Skin epidermis (tissue), 12 donors: ENCODE results near the gene ESPL1.
A peak's percentile ranks its signal among the peaks of the same experiment; 100 is the strongest.
"Not testable (repeated sequence)": the region's sequence is repeated elsewhere in the genome, so short reads cannot be mapped to it uniquely, and the experiment has no call there.

Experiments used
- H3K27ac ChIP-seq, 21 experiments: fragments of 200-600 bp; sonication (generic) in 11 of 21; one replicate each; pipeline ENCODE4 v1.5.0; 2020; ENCODE audit warnings: mild to moderate bottlenecking in 3 of 21, inconsistent platforms in 2 of 21, moderate library complexity in 2 of 21
- H3K4me3 ChIP-seq, 7 experiments: fragments of 200-600 bp; sonication (generic) in 2 of 7; one replicate each; pipeline ENCODE4 v1.5.0; 2020; ENCODE audit warnings: inconsistent platforms in 2 of 7, mild to moderate bottlenecking in 2 of 7, moderate library complexity in 1 of 7

Gene ESPL1

DNA sequence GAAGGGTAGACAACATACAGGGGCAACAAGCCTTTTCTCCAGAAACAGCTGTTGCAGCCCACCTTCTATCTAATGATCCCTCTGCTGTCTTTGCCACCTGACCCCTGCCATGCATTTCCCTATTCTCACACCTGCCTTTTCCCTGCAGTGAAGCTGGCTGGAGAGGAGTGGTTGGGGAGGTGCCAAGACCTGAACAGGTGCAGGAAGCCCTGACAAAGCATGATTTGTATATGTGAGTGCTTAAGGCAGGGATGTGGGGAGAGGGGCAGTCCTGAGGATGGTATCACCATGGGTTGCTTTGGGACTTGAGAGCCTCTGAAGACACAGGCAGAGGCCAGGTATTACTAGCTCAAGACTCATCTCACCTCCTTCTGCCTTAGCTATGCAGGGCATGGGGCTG is 24.3 kb downstream of the ESPL1 start:
- no peak overlapping the region for H3K4me3 ChIP-seq
- no peak overlapping the region for H3K27ac ChIP-seq

DNA sequence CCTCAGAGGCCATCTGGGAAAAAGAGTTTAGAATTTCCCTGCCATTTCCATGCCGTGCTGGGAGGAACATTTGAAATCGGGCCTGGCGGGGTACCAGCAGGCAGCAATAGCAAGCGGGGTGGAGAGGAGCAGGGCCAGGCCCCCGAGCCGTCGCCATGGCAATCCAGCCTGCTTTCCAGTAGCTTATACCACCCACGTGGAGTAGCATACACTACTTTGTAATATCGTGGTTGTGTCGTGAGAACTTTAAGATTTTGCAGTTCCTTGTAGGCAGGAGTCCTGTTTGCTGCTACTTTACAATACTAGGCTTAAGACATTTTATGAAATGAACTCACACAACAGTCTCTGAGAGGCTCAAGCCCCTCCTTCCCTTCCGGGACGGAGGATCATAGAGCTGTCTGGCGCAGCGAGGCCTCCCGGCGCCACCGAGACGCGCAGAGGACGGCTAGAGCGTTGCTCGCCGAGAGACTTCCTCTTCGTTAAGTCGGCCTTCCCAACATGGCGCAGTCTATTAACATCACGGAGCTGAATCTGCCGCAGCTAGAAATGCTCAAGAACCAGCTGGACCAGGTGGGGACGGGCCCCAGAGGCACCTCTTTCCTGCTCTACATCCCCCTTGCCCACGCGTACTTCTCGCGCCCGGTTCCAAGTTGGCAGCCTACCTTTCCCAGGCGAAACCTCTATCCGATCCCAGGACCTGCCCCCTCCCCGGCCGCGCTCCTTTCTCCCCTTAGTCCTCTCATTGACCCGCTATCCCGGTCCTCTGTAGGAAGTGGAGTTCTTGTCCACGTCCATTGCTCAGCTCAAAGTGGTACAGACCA is 27.2 kb downstream of the ESPL1 start, which contains the start of gene PFDN5:
PFDN5 (plus strand) TSS at position 473 of the 821 bp plus-strand sequence; CDS start at position 499, 26 bp downstream.
- H3K27ac ChIP-seq: peak within 1 kb of the TSS in 20 of 21 experiments; percentile 76 to 97 (median 91)
- H3K4me3 ChIP-seq: peak within 1 kb of the TSS; percentile 61 to 94 (median 84)

DNA sequence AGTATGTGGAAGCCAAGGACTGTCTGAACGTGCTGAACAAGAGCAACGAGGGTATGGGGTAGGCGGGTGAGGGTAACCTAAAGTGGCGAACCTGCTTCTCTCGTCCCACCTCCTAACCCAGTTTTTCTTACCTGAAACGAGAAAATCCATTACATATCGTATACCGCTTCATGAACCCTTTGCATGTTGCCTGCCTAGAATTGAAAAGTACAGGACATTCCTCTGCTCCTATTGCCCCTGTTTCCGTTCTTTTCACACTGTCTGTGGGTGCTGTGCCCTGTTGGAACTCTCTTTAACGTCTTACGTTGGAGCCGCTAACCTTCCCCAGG is 27.8 kb downstream of the ESPL1 start:
- Histone ChIP-seq H3K27ac (peak overlapping the region in 20 of 21 experiments; percentile 76 to 97 (median 91)), H3K4me3 (peak overlapping the region; percentile 61 to 94 (median 84))

DNA sequence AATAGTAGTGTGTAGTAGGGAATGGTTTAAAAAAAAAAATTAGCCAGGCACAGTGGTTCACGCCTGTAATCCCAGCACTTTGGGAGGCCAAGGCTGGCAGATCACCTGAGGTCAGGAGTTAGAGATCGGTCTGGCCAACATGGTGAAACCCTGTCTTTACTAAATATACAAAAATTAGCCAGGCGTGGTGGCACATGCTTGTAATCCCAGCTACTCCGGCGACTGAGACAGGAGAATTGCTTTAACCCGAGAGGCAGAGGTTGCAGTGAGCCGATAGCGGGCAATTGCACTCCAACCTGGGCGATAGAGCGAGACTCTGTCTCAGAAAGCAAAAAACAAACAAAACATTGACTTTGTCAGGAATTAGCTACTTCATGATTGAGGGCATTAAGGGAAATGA is 29.0 kb downstream of the ESPL1 start:
- H3K27ac ChIP-seq: peak overlapping the region in 6 of 21 experiments; percentile 0 to 97 (median 37)
- not testable (repeated sequence) for H3K4me3 ChIP-seq

- H3K27ac ChIP-seq: peak overlapping the region in 16 of 21 experiments; percentile 12 to 90 (median 74)
- no peak overlapping the region for H3K4me3 ChIP-seq
Observed at GRCh38 chr12:53298164-53298563, 30.1 kb downstream of the ESPL1 start.

GRCh38 chr12:53299101-53299453 is 31.0 kb downstream of the ESPL1 start:
- Histone ChIP-seq H3K4me3 (peak overlapping the region in 6 of 7 experiments; percentile 71 to 89 (median 80)), H3K27ac (peak overlapping the region in 20 of 21 experiments; percentile 29 to 90 (median 79))

- H3K4me3 ChIP-seq: peak within 1 kb of the TSS; percentile 71 to 89 (median 76)
- H3K27ac ChIP-seq: peak within 1 kb of the TSS; percentile 29 to 90 (median 79)
Observed at GRCh38 chr12:53299454-53300180, 31.5 kb downstream of the ESPL1 start, which contains the start of gene MYG1. TSS of gene MYG1 (plus strand) at chr12:53299695. CDS start at chr12:53299738, 43 bp downstream.

- H3K27ac ChIP-seq: peak overlapping the region; percentile 29 to 90 (median 79)
Observed at GRCh38 chr12:53300187-53300586, 32.1 kb downstream of the ESPL1 start.

GRCh38 chr12:53302903-53303302 is 34.8 kb downstream of the ESPL1 start:
- no peak overlapping the region for H3K27ac ChIP-seq
- H3K4me3 ChIP-seq: no peak overlapping the region

More at GRCh38 chr12:53300187-53300586, 32.1 kb downstream of the ESPL1 start:
- peak overlapping the region; percentile 71 to 89 (median 76) for H3K4me3 ChIP-seq

GRCh38 chr12:53306826-53307225 is 38.7 kb downstream of the ESPL1 start:
- Histone ChIP-seq H3K27ac (no peak overlapping the region), H3K4me3 (no peak overlapping the region)

DNA sequence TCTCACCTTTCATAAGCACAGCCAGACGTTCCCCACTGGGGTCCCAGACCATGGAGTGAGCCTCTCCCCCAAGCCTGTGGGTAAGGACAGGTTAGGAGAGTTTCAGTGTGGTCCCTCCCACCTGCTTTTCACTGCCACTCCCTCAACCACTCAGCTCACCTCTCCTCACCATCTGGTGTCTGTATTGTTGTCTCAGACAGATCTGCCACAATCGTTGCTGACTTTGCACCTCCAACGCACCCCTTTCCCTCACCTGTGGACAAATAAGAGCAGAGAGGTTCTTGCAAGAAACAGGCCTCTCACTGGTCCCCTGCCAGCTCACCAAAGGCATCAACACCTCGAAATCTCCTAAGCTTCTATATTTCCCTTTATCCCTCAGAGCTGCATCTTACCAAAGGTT is 40.2 kb downstream of the ESPL1 start:
- no peak overlapping the region for H3K4me3 ChIP-seq
- no peak overlapping the region for H3K27ac ChIP-seq

DNA sequence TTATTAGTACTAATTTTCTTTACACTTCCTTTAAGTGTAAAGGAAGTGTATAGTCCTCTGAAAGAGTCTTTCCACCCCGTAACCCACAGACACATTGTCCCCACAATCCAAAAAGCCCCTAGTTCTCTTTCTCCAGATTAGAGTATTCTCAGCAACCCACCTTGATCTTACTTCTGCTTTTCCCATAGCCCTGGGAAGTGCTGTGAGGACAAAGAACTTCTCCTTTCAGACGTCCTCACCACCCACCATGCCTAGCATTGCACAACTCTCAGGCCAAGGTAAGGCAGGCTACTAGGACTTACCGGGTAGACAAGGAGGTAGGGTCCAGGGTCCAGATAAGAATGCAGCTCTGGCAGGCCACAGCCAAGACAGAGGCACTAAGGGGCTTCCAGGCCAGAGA is 45.9 kb downstream of the ESPL1 start:
- Histone ChIP-seq H3K4me3 (no peak overlapping the region), H3K27ac (no peak overlapping the region)

DNA sequence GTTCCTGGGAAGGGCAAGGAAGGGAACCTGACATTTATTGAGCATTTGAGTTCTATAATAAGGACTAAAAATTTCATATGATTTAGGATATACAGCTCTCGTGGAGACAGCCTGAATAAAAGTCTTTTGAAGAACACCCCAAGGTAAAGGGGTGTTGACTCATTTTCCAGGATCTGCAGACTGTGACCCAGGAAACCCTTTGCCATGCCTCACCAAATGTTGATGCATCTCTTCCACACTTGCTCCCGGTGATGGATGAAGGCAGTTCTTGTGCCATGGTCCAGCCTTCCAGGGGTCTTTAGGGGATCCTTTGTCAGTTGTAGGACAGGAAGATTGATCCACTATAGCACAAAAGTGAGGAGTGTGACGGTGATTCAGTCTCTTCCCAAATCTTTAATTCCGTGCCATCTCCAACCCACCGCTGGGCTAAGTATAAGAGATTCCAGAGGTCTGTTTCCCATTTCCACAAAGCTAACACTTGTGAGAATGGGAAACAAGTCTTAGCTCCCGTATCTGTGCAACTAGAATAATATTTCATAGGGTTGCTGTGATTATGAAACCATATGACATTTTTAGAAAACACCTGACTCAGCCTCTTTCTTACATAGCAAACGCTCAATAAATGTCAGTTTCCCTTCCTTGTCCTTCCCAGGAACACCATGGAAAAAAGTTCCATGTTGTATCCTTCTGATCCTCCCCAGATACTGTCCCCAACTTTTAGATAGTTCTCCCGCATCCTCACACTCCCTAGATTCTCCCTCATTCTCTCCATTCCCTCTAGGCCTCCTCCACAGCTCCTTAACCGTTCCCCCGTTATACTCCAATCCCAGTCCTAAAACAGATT is 52.5 kb downstream of the ESPL1 start:
- H3K27ac ChIP-seq: peak overlapping the region in 20 of 21 experiments; percentile 68 to 95 (median 86)
- H3K4me3 ChIP-seq: peak overlapping the region; percentile 48 to 76 (median 62)

- H3K27ac ChIP-seq: peak overlapping the region; percentile 51 to 97 (median 90)
Observed at GRCh38 chr12:53324113-53324778, 56.1 kb downstream of the ESPL1 start.

GRCh38 chr12:53324779-53325510 is 56.8 kb downstream of the ESPL1 start:
- peak overlapping the region; percentile 41 to 64 (median 54) for H3K4me3 ChIP-seq
- H3K27ac ChIP-seq: peak overlapping the region; percentile 54 to 97 (median 90)

More at GRCh38 chr12:53324113-53324778, 56.1 kb downstream of the ESPL1 start:
- H3K4me3 ChIP-seq: peak overlapping the region; percentile 41 to 64 (median 54)

GRCh38 chr12:53325511-53326061 is 57.5 kb downstream of the ESPL1 start:
- peak overlapping the region; percentile 41 to 64 (median 54) for H3K4me3 ChIP-seq
- H3K27ac ChIP-seq: peak overlapping the region; percentile 54 to 97 (median 90)

DNA sequence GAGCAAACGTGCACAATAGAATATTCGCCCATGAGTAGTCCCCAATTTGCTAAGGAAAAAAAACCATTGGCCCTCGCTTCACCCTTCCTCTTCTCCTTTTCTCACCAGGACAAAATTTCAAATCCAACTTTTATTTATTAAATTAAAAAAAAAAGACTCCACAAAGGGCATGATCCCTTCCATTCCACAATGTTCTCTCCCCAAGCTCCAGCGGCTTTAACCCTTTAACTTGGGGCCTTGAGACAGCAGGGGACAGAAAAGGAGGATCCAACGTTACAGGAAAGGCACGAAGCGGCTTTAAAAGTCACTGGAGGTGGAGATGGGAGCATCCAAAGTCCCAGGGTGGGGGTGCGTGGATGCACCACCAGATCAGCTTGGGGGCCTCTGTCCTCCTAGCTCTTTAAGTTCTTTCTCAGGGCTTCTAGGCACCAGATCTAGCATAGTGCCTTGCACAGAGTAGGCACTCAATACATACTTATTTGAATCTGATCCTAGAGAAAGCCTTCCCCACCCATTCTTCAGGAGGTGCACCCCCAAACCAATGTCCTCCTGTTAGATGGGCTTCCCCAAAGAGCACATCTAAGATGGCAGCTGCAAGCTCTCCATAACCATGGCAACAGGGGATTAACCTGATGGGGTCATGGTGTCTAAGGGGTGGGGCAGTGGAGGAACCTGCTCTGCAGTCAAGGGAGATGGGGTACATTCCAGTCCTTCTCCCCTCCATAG is 58.5 kb downstream of the ESPL1 start:
- H3K4me3 ChIP-seq: no peak overlapping the region
- H3K27ac ChIP-seq: peak overlapping the region in 1 of 21 experiments; percentile 91
